ENCODE measurements around the gene COL4A1.

The COL4A1 gene

DNA sequence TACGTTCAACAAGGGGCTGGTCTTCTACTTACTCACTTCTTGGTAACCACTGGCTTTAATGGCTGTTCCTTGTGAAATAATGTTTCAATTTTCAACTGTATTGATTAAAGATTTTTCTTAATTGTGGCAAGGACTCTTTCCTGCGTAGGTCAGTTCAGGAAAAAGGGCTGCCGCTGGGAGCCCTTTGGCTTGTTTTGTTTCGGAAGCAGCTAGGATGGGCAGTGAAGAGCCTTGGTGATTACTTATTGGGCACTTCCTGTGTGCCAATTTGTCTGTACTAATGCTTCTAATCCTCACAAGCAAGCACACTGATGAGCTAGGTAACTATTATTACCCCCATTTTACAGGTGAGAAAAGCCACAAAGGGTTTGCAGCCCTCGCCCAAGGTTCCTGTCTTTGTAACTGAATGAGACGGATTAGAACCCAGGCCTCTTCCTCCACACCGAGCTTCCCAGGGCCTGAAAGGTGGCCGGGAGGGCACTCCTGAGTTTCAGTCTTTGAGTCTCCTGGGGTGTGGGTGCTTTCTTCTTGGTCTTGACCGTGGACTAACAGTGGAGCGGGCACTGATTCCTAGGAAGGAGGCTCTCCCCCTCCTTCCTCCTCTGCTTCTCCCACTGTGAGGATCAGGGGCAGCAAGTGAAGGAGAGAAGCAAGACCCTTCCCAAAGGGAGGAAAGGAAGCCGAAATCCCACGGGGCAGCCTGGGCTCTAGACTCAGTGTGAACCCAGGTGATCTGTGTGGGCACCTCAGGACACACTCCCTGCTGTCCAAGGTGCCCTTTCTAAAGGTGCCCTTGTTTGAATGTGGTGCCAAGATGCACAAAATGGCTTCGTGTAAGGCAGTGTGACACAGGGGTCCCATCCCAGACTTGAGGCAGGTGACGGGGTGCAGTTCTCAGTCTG lies 3.8 kb upstream of the COL4A1 start:
- Histone ChIP-seq H3K27ac (replicated peaks) (no peak overlapping the region), H3K27me3 (ENCODE audit: insufficient read depth, poor library complexity, severe bottlenecking) (peaks cover 66% of the 10 kb centered on the region), H3K4me3 (replicated peaks; ENCODE audit: insufficient read depth, low read length) (no peak overlapping the region)
- DNase-seq (ENCODE audit: low read depth in 1 of 2, low spot score in 1 of 2): no peak
- TF ChIP-seq, protein P1, sequence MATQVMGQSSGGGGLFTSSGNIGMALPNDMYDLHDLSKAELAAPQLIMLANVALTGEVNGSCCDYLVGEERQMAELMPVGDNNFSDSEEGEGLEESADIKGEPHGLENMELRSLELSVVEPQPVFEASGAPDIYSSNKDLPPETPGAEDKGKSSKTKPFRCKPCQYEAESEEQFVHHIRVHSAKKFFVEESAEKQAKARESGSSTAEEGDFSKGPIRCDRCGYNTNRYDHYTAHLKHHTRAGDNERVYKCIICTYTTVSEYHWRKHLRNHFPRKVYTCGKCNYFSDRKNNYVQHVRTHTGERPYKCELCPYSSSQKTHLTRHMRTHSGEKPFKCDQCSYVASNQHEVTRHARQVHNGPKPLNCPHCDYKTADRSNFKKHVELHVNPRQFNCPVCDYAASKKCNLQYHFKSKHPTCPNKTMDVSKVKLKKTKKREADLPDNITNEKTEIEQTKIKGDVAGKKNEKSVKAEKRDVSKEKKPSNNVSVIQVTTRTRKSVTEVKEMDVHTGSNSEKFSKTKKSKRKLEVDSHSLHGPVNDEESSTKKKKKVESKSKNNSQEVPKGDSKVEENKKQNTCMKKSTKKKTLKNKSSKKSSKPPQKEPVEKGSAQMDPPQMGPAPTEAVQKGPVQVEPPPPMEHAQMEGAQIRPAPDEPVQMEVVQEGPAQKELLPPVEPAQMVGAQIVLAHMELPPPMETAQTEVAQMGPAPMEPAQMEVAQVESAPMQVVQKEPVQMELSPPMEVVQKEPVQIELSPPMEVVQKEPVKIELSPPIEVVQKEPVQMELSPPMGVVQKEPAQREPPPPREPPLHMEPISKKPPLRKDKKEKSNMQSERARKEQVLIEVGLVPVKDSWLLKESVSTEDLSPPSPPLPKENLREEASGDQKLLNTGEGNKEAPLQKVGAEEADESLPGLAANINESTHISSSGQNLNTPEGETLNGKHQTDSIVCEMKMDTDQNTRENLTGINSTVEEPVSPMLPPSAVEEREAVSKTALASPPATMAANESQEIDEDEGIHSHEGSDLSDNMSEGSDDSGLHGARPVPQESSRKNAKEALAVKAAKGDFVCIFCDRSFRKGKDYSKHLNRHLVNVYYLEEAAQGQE (IDR thresholded peaks at IDR 0.05; ENCODE audit: insufficient replicate concordance, low read depth): peak; percentile 18
- no peak for TF ChIP-seq GABPA (IDR thresholded peaks at IDR 0.05; ENCODE audit: low read depth)

DNA sequence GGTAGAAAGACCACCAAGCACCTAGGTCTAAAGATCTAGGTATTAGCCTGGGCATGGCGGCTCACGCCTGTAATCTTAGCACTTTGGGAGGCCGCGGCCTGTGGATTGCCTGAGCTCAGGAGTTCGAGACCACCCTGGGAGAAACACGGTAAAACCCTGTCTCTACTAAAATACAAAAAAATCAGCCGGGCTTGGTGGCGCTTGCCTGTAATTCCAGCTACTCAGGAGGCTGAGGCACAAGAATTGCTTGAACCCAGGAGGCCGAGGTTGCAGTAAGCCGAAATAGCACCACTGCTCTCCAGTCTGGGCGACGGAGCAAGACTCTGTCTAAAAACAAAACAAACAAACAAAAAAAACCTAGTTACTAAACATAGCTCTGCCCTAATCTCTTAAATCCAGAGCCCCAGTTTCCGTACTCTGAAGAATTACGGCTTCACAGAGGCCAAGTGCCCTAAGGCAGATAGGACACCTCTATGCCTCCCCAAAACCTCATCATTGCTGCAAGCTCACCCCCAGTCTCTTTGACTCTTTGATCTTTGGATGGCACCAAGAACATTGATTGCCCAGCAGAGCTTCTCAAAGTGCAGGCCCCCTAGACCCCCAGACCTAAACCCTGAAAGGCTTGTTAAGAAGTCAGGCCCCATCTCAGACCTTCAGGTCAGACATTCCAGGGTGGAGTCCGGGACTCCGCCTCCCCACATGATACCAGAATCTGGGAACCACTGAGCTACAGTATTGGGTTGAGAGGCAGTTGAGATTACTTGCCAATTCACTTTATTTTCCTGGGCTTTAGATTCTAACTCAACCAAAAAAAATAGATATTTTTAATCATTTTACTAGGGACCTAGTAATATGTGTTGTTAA lies 2.9 kb upstream of the COL4A1 start:
- DNase-seq (ENCODE audit: low read depth in 1 of 2, low spot score in 1 of 2): no peak
- no peak overlapping the region for H3K4me3 ChIP-seq (replicated peaks; ENCODE audit: insufficient read depth, low read length)
- TF ChIP-seq POLR2AphosphoS5 (IDR thresholded peaks at IDR 0.05; ENCODE audit: low read depth): no peak
- no peak for TF ChIP-seq GABPA (IDR thresholded peaks at IDR 0.05; ENCODE audit: low read depth)
- TF ChIP-seq, protein P1 (IDR thresholded peaks at IDR 0.05; ENCODE audit: insufficient replicate concordance, low read depth): no peak
- TF ChIP-seq SPI1 (IDR thresholded peaks at IDR 0.05; ENCODE audit: borderline replicate concordance, low read depth): no peak
- TF ChIP-seq, protein P2, sequence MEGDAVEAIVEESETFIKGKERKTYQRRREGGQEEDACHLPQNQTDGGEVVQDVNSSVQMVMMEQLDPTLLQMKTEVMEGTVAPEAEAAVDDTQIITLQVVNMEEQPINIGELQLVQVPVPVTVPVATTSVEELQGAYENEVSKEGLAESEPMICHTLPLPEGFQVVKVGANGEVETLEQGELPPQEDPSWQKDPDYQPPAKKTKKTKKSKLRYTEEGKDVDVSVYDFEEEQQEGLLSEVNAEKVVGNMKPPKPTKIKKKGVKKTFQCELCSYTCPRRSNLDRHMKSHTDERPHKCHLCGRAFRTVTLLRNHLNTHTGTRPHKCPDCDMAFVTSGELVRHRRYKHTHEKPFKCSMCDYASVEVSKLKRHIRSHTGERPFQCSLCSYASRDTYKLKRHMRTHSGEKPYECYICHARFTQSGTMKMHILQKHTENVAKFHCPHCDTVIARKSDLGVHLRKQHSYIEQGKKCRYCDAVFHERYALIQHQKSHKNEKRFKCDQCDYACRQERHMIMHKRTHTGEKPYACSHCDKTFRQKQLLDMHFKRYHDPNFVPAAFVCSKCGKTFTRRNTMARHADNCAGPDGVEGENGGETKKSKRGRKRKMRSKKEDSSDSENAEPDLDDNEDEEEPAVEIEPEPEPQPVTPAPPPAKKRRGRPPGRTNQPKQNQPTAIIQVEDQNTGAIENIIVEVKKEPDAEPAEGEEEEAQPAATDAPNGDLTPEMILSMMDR (IDR thresholded peaks at IDR 0.05; ENCODE audit: insufficient read depth, low read length): no peak
- no peak overlapping the region for H3K27ac ChIP-seq (replicated peaks)
- peaks cover 72% of the 10 kb centered on the region for H3K27me3 ChIP-seq (ENCODE audit: insufficient read depth, poor library complexity, severe bottlenecking)

DNA sequence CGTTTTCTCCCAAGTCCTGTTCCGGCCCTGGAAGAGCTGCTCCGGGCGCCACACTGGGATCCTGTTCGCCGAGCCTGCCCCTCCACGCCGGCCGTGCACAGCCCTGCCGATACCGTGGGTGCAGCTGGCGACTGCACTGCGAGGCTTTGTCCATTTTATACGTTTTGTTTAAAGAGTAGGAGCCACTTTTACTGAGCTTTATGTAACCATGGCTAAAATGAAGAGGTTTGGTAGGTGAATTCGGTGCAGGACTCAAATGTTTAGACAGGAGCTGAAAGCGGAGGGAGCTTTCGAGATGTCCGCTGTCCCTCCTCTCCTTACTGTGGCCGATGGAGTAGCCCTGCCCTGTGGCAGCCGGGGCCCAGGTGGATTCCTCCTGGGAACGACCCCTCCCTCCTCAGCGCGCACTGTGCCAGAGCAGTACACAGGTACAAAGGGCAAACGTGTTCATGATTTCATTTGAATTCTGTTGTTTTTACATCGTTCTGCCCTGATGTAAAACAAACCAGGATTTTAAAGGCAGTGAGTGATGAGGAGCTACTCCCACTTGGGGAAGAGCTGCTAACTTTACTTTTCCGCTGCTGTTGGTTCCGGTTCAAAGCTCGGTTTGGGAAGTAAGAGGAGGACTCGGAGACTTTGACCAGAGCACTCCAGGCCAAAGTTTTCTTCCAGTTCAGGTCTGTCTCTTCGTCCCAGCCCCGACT lies 1.9 kb upstream of the COL4A1 start:
- TF ChIP-seq, protein P1 (IDR thresholded peaks at IDR 0.05; ENCODE audit: insufficient replicate concordance, low read depth): no peak
- TF ChIP-seq SPI1 (IDR thresholded peaks at IDR 0.05; ENCODE audit: borderline replicate concordance, low read depth) (no peak), GABPA (IDR thresholded peaks at IDR 0.05; ENCODE audit: low read depth) (no peak), POLR2AphosphoS5 (IDR thresholded peaks at IDR 0.05; ENCODE audit: low read depth) (no peak)
- TF ChIP-seq, protein P2 (IDR thresholded peaks at IDR 0.05; ENCODE audit: insufficient read depth, low read length): no peak
- H3K27ac ChIP-seq (replicated peaks): no peak overlapping the region

More for the DNA sequence above, 1.9 kb upstream of the COL4A1 start:
- DNase-seq (ENCODE audit: low read depth in 1 of 2, low spot score in 1 of 2): no peak
- H3K27me3 ChIP-seq (ENCODE audit: insufficient read depth, poor library complexity, severe bottlenecking): peaks cover 83% of the 10 kb centered on the region
- H3K4me3 ChIP-seq (replicated peaks; ENCODE audit: insufficient read depth, low read length): no peak overlapping the region
